H7 (cell line): Measurements from ENCODE around the gene RAD51B. TPM values are rescaled to one million over a fixed set of nuclear protein-coding genes. Genes with fewer than 3 reads are reported as not detected.

Experiments
- DNase-seq: peaks from one replicate; pipeline ENCODE4 v3.0.0; 2012
- H3K27me3 ChIP-seq: 2 replicates; pipeline ENCODE4 v1.6.0; 2011; ENCODE audit warnings: mild to moderate bottlenecking, low read length; ENCODE audit not compliant: control insufficient read depth, insufficient read depth
- H3K36me3 ChIP-seq: replicated peaks from 2 replicates; pipeline ENCODE4 v1.5.1; 2011; ENCODE audit warnings: low read length; ENCODE audit not compliant: control insufficient read depth, insufficient read depth
- H3K4me3 ChIP-seq: 2 replicates; pipeline ENCODE4 v1.5.1; 2011; ENCODE audit warnings: low read depth, mild to moderate bottlenecking, control low read depth, low read length, moderate library complexity; ENCODE audit not compliant: insufficient read depth
- total RNA-seq: library from RNA; depleted of rRNA; stranded (reverse); fragments of >200 nt; shearing (Covaris generic); gene quantifications from 2 replicates; pipeline ENCODE4 v1.2.3, GENCODE V29; 2014

RAD51B gene
- total RNA-seq, 1 experiment from 2014 or later, result 9.6 TPM

GRCh38 chr14:68233101-68233784, 413.7 kb downstream of the RAD51B start:
- DNase-seq, result no peak
- Histone ChIP-seq H3K4me3 (no peak overlapping the region), H3K27me3 (no peaks in the 10 kb centered on the region), H3K36me3 (no peaks in the 10 kb centered on the region)

DNA sequence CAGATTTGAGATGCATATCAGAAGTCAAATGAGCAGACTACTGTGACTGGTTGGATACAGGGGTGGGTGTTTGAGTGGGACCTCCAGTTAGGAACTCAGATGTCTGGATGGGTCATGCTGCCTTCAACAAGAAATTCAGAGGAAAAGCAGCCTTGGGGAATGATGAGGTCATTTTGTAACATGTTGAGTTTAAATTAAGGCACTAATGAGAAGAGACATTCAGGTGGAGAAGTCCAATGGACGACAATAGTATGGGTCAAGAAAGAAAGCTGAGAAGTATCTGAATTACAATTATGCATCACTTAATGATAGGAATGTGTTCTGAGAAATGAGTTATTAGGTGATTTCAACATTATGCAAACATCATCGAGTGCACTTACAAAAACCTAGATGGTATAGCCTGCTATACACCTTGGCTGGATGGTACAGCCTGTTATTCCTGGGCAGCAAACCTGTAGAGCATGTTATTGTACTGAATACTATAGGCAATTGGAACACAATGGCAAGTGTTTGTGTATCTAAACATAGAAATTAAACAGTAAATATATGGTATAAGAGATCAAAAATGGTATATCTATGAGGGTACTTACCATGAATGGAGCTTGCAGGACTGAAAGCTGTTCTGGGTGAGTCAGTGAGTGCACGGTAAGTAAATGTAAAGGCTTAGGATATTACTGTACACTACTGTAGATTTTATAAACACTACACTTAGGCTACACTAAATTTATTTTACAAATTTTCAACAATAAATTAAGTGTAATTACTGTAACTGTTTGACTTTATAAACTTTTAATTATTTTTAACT, 414.7 kb downstream of the RAD51B start:
- no peaks in the 10 kb centered on the region for H3K27me3 ChIP-seq
- no peak for DNase-seq
- no peak overlapping the region for H3K4me3 ChIP-seq
- no peaks in the 10 kb centered on the region for H3K36me3 ChIP-seq

DNA sequence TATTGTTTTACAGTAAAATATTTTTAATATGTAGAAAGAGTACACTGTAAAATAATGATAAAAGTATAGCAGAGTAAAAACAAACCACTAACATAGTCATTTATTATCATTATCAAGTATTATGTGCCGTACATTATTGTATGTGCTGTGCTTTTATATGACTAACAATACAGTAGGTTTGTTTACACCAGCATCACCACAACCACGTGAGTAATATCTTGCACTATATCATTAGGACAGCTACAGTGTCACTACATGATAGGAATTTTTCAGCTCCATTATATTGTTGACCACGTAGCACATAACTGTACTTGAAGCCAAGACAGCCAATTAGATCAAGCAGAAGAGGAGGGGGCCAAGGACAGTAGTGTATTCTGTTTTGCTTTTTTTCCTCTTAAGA, 415.4 kb downstream of the RAD51B start:
- DNase-seq, result no peak
- H3K36me3 ChIP-seq, result no peaks in the 10 kb centered on the region
- H3K27me3 ChIP-seq, result no peaks in the 10 kb centered on the region
- H3K4me3 ChIP-seq, result no peak overlapping the region

- Histone ChIP-seq H3K27me3 (no peaks in the 10 kb centered on the region), H3K36me3 (no peaks in the 10 kb centered on the region), H3K4me3 (no peak overlapping the region)
- no peak for DNase-seq
Observed at GRCh38 chr14:68236582-68237458, 417.2 kb downstream of the RAD51B start.

GRCh38 chr14:68238551-68238950, 419.0 kb downstream of the RAD51B start:
- Histone ChIP-seq H3K4me3 (no peak overlapping the region), H3K27me3 (no peaks in the 10 kb centered on the region), H3K36me3 (no peaks in the 10 kb centered on the region)
- no peak for DNase-seq

GRCh38 chr14:68238976-68239375, 419.4 kb downstream of the RAD51B start:
- H3K27me3 ChIP-seq, result no peaks in the 10 kb centered on the region
- H3K36me3 ChIP-seq, result no peaks in the 10 kb centered on the region
- H3K4me3 ChIP-seq, result no peak overlapping the region
- DNase-seq, result no peak

DNA sequence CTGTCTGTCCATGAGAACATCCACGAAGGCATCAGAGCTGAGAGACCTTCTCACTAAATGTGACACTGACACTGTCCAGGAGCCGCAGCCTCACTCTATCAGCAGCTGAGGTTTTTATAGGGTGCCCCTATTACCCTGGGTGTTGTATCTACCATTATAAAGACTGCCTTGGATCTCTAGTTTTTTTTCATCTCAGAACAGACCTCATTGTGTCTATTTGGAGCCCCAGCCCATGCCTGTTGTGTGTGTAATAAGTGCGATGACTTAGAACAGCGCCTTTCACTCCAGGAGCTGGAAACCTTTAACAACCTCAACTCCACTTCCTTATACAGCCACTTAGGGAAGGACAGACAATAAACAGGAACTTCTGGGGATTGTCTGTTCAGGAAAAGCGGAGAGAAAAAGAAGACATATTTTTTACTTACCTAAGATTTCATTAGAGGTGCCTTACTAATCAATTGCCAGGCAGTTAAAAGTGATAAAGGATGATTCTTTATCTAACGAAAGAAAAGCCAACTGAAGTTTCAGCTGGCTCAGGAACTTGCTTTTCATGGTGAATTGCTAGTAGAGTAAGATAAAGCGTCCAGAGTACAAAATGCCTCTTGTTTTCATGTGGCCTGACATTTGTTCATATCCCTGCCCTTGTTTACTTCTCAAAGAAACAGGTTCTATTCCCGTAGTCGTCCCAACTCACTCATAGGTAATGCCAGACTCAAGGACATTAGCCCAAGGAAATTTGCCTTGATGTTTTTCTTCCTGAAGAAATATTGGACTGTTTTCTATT, 420.6 kb downstream of the RAD51B start:
- Histone ChIP-seq H3K27me3 (no peaks in the 10 kb centered on the region), H3K4me3 (no peak overlapping the region), H3K36me3 (no peaks in the 10 kb centered on the region)
- DNase-seq, result no peak

DNA sequence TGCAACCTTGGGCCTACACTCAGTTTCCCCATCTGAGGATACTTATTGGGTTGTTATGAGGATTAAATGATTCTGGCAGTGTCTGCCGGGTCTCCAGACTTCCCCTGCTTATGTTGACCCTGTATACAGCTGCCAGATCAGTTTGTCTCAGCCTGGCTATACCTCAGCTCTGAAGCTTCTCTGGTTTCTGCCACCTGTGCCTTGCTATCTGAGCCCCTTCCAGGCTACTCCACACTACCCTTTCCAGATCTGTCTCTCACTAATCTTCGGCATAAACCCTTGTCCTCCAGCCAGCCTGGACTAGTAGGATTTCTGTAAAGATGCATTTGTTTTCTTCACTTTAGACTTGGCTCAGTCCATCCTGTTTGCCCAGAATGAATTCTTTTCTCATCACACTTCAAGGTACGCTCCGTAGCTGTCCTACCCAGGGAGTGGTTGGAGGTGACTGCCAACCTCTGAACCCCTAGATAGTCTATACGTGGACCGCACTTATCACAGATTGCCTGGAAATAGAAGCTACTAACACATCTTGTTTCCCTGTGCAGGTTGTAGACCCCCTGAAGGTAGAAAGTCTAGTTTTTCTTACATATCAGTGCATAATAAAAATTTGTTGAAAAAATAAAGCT, 422.4 kb downstream of the RAD51B start:
- Histone ChIP-seq H3K4me3 (no peak overlapping the region), H3K27me3 (no peaks in the 10 kb centered on the region), H3K36me3 (no peaks in the 10 kb centered on the region)
- DNase-seq, result no peak

DNA sequence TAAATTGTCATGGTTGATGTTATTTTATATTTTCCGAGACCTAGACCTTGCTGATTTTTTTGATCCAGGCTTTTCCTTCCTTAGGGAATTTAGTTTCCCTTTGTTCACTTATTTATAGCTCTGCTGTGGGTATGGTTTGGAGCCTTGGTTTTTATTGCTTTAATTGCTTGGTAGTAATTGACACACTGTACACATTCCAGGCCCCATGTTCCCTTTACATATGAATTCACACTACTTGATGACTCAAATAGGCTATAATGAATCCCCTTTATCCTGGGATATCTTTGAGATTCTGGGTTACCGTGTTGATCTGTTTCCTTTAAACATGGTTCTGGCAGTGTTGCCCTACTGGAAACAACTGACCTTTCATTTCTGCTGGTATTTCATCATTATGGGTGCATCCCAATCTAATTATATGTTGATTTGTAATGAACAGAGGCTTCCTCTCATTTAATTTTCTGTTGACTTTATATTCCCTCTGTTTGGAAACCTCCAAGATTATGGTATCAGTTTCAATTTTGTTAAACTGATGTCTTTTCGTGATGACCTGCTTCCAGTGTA, 424.0 kb downstream of the RAD51B start:
- DNase-seq, result no peak
- Histone ChIP-seq H3K36me3 (no peaks in the 10 kb centered on the region), H3K27me3 (no peaks in the 10 kb centered on the region), H3K4me3 (no peak overlapping the region)

DNA sequence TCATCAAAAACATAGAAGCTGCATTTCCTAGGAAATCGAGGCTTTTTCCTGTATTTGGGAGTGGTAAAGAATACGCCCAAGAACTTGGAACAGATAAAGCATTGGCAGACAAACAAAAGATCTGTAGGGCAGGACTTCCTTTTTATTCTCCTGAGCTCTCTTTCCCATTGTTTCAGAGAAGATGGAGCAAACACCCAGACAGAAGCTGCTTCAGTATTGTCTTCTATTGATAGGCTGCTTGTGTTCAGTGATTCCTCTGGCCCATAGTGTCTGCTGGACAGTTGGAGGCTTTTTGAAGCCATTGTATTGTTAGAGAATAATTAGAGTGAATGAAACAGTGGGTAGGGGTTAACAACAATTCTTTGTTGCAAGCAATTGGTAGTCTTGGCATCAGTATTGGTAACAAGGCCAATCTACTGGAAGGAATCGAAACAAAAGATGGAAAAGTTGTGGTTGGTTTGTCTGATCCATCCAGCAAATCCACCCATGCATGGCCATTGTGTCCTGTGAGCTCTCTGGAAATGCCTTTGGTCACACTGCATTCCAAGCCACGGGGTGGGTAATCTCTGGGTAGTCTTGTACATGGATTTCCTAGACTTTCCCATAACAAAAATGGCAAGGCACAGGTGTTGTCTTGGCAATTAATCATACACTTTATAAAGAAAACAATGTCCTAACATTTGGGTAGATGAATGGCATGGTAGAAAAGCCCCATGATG, 424.8 kb downstream of the RAD51B start:
- Histone ChIP-seq H3K27me3 (no peaks in the 10 kb centered on the region), H3K36me3 (no peaks in the 10 kb centered on the region), H3K4me3 (no peak overlapping the region)
- DNase-seq, result no peak

GRCh38 chr14:68245146-68246073, 425.8 kb downstream of the RAD51B start:
- Histone ChIP-seq H3K27me3 (no peaks in the 10 kb centered on the region), H3K36me3 (no peaks in the 10 kb centered on the region)
- DNase-seq, result no peak

DNA sequence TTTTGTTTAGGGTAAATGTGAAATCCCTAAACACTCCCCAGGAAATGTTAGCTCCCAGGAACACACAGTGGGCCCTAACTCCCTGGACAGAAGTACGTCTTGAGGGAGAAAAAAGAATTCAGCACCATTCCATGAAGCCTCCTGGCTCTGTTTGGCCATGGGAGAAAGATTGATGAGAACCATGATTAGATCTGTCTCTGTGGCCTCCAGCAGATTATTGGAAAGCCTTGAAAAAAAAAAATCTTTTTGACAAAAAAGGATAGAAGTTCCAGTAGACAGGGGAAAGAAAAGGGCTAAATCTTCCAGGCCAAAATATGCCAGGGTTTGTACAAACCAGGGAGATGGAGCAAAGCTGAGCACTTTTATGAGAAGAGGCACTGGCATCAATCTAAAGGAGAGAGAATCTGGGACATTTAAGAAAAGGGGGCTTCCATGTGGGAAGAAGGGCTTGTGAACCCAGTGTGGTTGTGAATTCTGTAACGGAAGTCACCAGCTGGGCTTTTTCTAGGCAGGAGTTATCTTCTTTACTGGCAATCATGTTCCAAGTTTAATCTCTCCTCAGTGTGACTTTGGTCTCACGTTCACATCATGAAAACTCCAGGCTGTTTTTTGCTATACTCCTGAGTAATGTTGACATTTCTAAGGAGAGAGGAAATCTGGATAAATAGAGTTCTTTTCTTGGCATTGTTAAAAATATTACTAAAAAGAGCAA, 426.7 kb downstream of the RAD51B start:
- no peak overlapping the region for H3K4me3 ChIP-seq
- no peaks in the 10 kb centered on the region for H3K36me3 ChIP-seq
- H3K27me3 ChIP-seq, result no peaks in the 10 kb centered on the region
- no peak for DNase-seq

More at GRCh38 chr14:68245146-68246073, 425.8 kb downstream of the RAD51B start:
- H3K4me3 ChIP-seq, result no peak overlapping the region
